ENCODE results near the gene NCK1. TPM values are rescaled to one million over a fixed set of nuclear protein-coding genes. Genes with fewer than 3 reads are reported as not detected.
"Not testable (repeated sequence)": the region's sequence is repeated elsewhere in the genome, so short reads cannot be mapped to it uniquely, and the experiment has no call there.

The NCK1 gene
- total RNA-seq, 1 experiment from 2014 or later: 15.3 TPM

- no peak for DNase-seq
- no peaks in the 10 kb centered on the region for H3K27me3 ChIP-seq (ENCODE audit: low read length)
- BruUV-seq (replicated peaks): no TSS peak
- no peaks in the 10 kb centered on the region for H3K9me2 ChIP-seq (replicated peaks; ENCODE audit: low read length)
- ChIA-PET POLR2A (ENCODE audit: unreplicated experiment) (no interaction called here), CTCF (no interaction called here)
- H4K20me1 ChIP-seq (ENCODE audit: low read length): no peaks in the 10 kb centered on the region
- TF ChIP-seq EZH2phosphoT487 (IDR thresholded peaks at IDR 0.05; ENCODE audit: borderline replicate concordance, low read length) (no peak), CTCF (conservative IDR thresholded peaks at IDR 0.05; ENCODE audit: low read depth, low read length) (no peak), EZH2 (IDR thresholded peaks at IDR 0.05; ENCODE audit: low read length, unreplicated experiment) (no peak)
- H3K4me3 ChIP-seq (ENCODE audit: low read length): no peak overlapping the region
- no peaks in the 10 kb centered on the region for H3F3A ChIP-seq (ENCODE audit: low read length, unreplicated experiment)
- ATAC-seq: no peak
- no peak overlapping the region for H2AFZ ChIP-seq (ENCODE audit: low read length)
- H3K79me2 ChIP-seq (ENCODE audit: low read length): no peaks in the 10 kb centered on the region
- H3K27ac ChIP-seq (ENCODE audit: low read length): no peak overlapping the region
- peaks cover 13% of the 10 kb centered on the region for H3K4me1 ChIP-seq (ENCODE audit: insufficient read depth, low read length)
- H3K9ac ChIP-seq (ENCODE audit: low read length): no peak overlapping the region
- no peaks in the 10 kb centered on the region for H3K9me3 ChIP-seq (ENCODE audit: low read length)
- intact Hi-C loops (cut with micrococcal nuclease): no loop called here
- H3K4me2 ChIP-seq (ENCODE audit: low read length): no peak overlapping the region
- H3K36me3 ChIP-seq (ENCODE audit: low read depth, low read length): no peaks in the 10 kb centered on the region
Observed at GRCh38 chr3:136962927-136963326, 100.9 kb downstream of the NCK1 start.

- H3F3A ChIP-seq (ENCODE audit: low read length, unreplicated experiment); intact Hi-C loops (cut with micrococcal nuclease); H3K79me2 ChIP-seq (ENCODE audit: low read length): not testable (repeated sequence)
Observed at GRCh38 chr3:136969539-136969938, 107.5 kb downstream of the NCK1 start.

GRCh38 chr3:136973352-136973751 is 111.3 kb downstream of the NCK1 start:
- H3K79me2 ChIP-seq (ENCODE audit: low read length): no peaks in the 10 kb centered on the region

More at GRCh38 chr3:136969539-136969938, 107.5 kb downstream of the NCK1 start:
- DNase-seq; H3K27ac ChIP-seq (ENCODE audit: low read length); H4K20me1 ChIP-seq (ENCODE audit: low read length); CTCF ChIA-PET; H3K4me2 ChIP-seq (ENCODE audit: low read length); POLR2A ChIA-PET (ENCODE audit: unreplicated experiment); H3K9ac ChIP-seq (ENCODE audit: low read length); H2AFZ ChIP-seq (ENCODE audit: low read length); ATAC-seq; H3K27me3 ChIP-seq (ENCODE audit: low read length); BruUV-seq (replicated peaks); H3K36me3 ChIP-seq (ENCODE audit: low read depth, low read length); H3K4me3 ChIP-seq (ENCODE audit: low read length); H3K9me2 ChIP-seq (replicated peaks; ENCODE audit: low read length); H3K9me3 ChIP-seq (ENCODE audit: low read length); H3K4me1 ChIP-seq (ENCODE audit: insufficient read depth, low read length): not testable (repeated sequence)

More at GRCh38 chr3:136973352-136973751, 111.3 kb downstream of the NCK1 start:
- Histone ChIP-seq H3K9ac (ENCODE audit: low read length) (no peak overlapping the region), H3K9me2 (replicated peaks; ENCODE audit: low read length) (no peaks in the 10 kb centered on the region), H3K4me2 (ENCODE audit: low read length) (no peak overlapping the region), H3F3A (ENCODE audit: low read length, unreplicated experiment) (no peaks in the 10 kb centered on the region), H3K4me3 (ENCODE audit: low read length) (no peak overlapping the region), H3K27ac (ENCODE audit: low read length) (no peak overlapping the region), H3K9me3 (ENCODE audit: low read length) (no peaks in the 10 kb centered on the region), H4K20me1 (ENCODE audit: low read length) (no peaks in the 10 kb centered on the region), H2AFZ (ENCODE audit: low read length) (no peak overlapping the region), H3K36me3 (ENCODE audit: low read depth, low read length) (no peaks in the 10 kb centered on the region), H3K4me1 (ENCODE audit: insufficient read depth, low read length) (no peaks in the 10 kb centered on the region), H3K27me3 (ENCODE audit: low read length) (no peaks in the 10 kb centered on the region)
- TF ChIP-seq EZH2 (IDR thresholded peaks at IDR 0.05; ENCODE audit: low read length, unreplicated experiment) (no peak), CTCF (conservative IDR thresholded peaks at IDR 0.05; ENCODE audit: low read depth, low read length) (no peak), EZH2phosphoT487 (IDR thresholded peaks at IDR 0.05; ENCODE audit: borderline replicate concordance, low read length) (no peak)
- CTCF ChIA-PET: no interaction called here
- POLR2A ChIA-PET (ENCODE audit: unreplicated experiment): no interaction called here
- intact Hi-C loops (cut with micrococcal nuclease): no loop called here
- no TSS peak for BruUV-seq (replicated peaks)
- ATAC-seq (no peak), DNase-seq (no peak)

Measured in PC-3 (cell line).